H1 (cell line): ENCODE results near the gene FCRLA. TPM values are rescaled to one million over a fixed set of nuclear protein-coding genes. Genes with fewer than 3 reads are reported as not detected.

Experiments
- CTCF ChIA-PET: fragments of 300-600 bp; sonication (Branson Sonifier 250); formaldehyde crosslinking; loops from one replicate; lab custom pipeline; 2021; ENCODE audit not compliant: partially characterized antibody; lab: Charles Lee
- POLR2A ChIA-PET: fragments of 300-600 bp; sonication (Branson Sonifier 250); formaldehyde crosslinking; loops from one replicate; lab custom pipeline; 2021; ENCODE audit warnings: inconsistent platforms; ENCODE audit not compliant: partially characterized antibody; lab: Charles Lee
- DNase-seq, 2 experiments: peaks; one replicate each; pipeline versions ENCODE4 v3.0.0 to v3.0.0-alpha.2; 2010 to 2022; ENCODE audit warnings: low spot score in 2 of 2, low read depth in 1 of 2, mixed read lengths in 1 of 2
- FAIRE-seq: peaks from 2 replicates; lab custom pipeline; 2011; peaks lifted over from hg19 to GRCh38; lab: Jason Lieb, UNC
- H2AFZ ChIP-seq: 2 replicates; pipeline ENCODE4 v1.8.1; 2012; ENCODE audit warnings: low read length, inconsistent platforms
- H2AK5ac ChIP-seq: 2 replicates; pipeline ENCODE4 v1.6.1; 2013; ENCODE audit warnings: low read depth, low read length
- H2BK120ac ChIP-seq: replicated peaks from 2 replicates; pipeline ENCODE3; 2013; ENCODE audit warnings: low read depth, low read length, inconsistent platforms
- H2BK12ac ChIP-seq: 2 replicates; pipeline ENCODE4 v1.6.1; 2013; ENCODE audit warnings: low read depth, low read length
- H2BK15ac ChIP-seq: 2 replicates; pipeline ENCODE4 v1.6.1; 2013; ENCODE audit warnings: low read length
- H2BK20ac ChIP-seq: 2 replicates; pipeline ENCODE4 v1.6.1; 2013; ENCODE audit warnings: low read length
- H2BK5ac ChIP-seq: 2 replicates; pipeline ENCODE4 v1.6.1; 2013; ENCODE audit warnings: low read depth, low read length
- H3K14ac ChIP-seq: 2 replicates; pipeline ENCODE4 v1.6.1; 2013; ENCODE audit warnings: inconsistent platforms; ENCODE audit not compliant: insufficient read length
- H3K18ac ChIP-seq: 2 replicates; pipeline ENCODE4 v1.6.1; 2013; ENCODE audit warnings: low read length; ENCODE audit errors: extremely low read depth
- H3K23ac ChIP-seq: 2 replicates; pipeline ENCODE4 v1.6.1; 2013; ENCODE audit warnings: inconsistent platforms; ENCODE audit not compliant: insufficient read length
- H3K23me2 ChIP-seq: 2 replicates; pipeline ENCODE4 v1.6.1; 2013; ENCODE audit warnings: low read depth, low read length
- H3K27ac ChIP-seq: 2 replicates; pipeline ENCODE4 v1.6.1; 2011; ENCODE audit warnings: low read depth, low read length, inconsistent platforms
- H3K27me3 ChIP-seq, 4 experiments: replicated peaks in 1 of 4; 1 replicate in 1 of 4; 2 replicates in 3 of 4; pipeline versions ENCODE4 v1.6.1 to v1.8.1; 2011 to 2013; ENCODE audit warnings: low read length in 3 of 4, mild to moderate bottlenecking in 3 of 4, inconsistent platforms in 2 of 4, mixed read lengths in 2 of 4, moderate library complexity in 1 of 4; ENCODE audit not compliant: control insufficient read depth in 3 of 4, insufficient read depth in 3 of 4; ENCODE audit errors: extremely low read depth in 1 of 4
- H3K36me3 ChIP-seq, 4 experiments: 2 replicates each; pipeline versions ENCODE4 v1.6.1 to v1.8.1; 2011 to 2013; ENCODE audit warnings: mild to moderate bottlenecking in 4 of 4, low read length in 3 of 4, moderate library complexity in 2 of 4, control low read depth in 1 of 4, inconsistent platforms in 1 of 4; ENCODE audit not compliant: insufficient read depth in 4 of 4, control insufficient read depth in 2 of 4
- H3K4ac ChIP-seq: replicated peaks from 2 replicates; pipeline ENCODE3; 2013; ENCODE audit warnings: low read length, low read depth, mixed read lengths, inconsistent platforms; ENCODE audit not compliant: insufficient read length
- H3K4me1 ChIP-seq, 4 experiments: replicated peaks in 1 of 4; 1 replicate in 1 of 4; 2 replicates in 3 of 4; pipeline versions ENCODE4 v1.6.1 to v1.8.1; 2011 to 2013; ENCODE audit warnings: low read length in 3 of 4, inconsistent platforms in 2 of 4, mixed read lengths in 1 of 4; ENCODE audit not compliant: insufficient read depth in 4 of 4, control insufficient read depth in 3 of 4
- H3K4me2 ChIP-seq, 2 experiments: 2 replicates each; pipeline versions ENCODE4 v1.6.1 to v1.8.1; 2011 to 2013; ENCODE audit warnings: low read depth in 2 of 2, low read length in 2 of 2, control low read depth in 1 of 2, inconsistent platforms in 1 of 2, mild to moderate bottlenecking in 1 of 2; ENCODE audit not compliant: insufficient read depth in 1 of 2
- H3K4me3 ChIP-seq, 4 experiments: fragments of 200-600, 300-600 bp in 1 of 4; sonication (generic), shearing (Covaris generic), sonication (Bioruptor Twin) in 1 of 4; 2 replicates each; pipeline versions ENCODE4 v1.5.1 to v1.8.1; 2011 to 2016; ENCODE audit warnings: low read length in 4 of 4, low read depth in 3 of 4, control low read depth in 2 of 4, inconsistent platforms in 2 of 4, mild to moderate bottlenecking in 2 of 4, mixed read lengths in 1 of 4, moderate library complexity in 1 of 4; ENCODE audit not compliant: insufficient read depth in 2 of 4; ENCODE audit errors: extremely low read depth in 1 of 4
- H3K56ac ChIP-seq: replicated peaks from 2 replicates; pipeline ENCODE3; 2013; ENCODE audit warnings: low read depth, mild to moderate bottlenecking, mixed read lengths, low read length, inconsistent platforms; ENCODE audit not compliant: insufficient read length
- H3K79me1 ChIP-seq: 2 replicates; pipeline ENCODE4 v1.6.1; 2013; ENCODE audit warnings: low read depth, low read length, control low read depth
- H3K79me2 ChIP-seq, 2 experiments: 2 replicates each; pipeline versions ENCODE4 v1.6.1 to v1.8.1; 2012 to 2013; ENCODE audit warnings: low read length in 2 of 2, mild to moderate bottlenecking in 2 of 2, inconsistent platforms in 1 of 2; ENCODE audit not compliant: insufficient read depth in 2 of 2, control insufficient read depth in 1 of 2
- H3K9ac ChIP-seq, 4 experiments: replicated peaks in 1 of 4; 1 replicate in 1 of 4; 2 replicates in 3 of 4; pipeline versions ENCODE4 v1.6.1 to v1.8.1; 2011 to 2013; ENCODE audit warnings: low read depth in 3 of 4, low read length in 3 of 4, control low read depth in 2 of 4, mild to moderate bottlenecking in 2 of 4, moderate library complexity in 2 of 4, inconsistent platforms in 1 of 4; ENCODE audit errors: extremely low read depth in 1 of 4
- H3K9me3 ChIP-seq, 2 experiments: 2 replicates each; pipeline versions ENCODE4 v1.6.1 to v1.8.1; 2012 to 2013; ENCODE audit warnings: mild to moderate bottlenecking in 2 of 2, moderate library complexity in 2 of 2, control low read depth in 1 of 2, inconsistent platforms in 1 of 2, low read depth in 1 of 2, low read length in 1 of 2, mixed read lengths in 1 of 2; ENCODE audit not compliant: insufficient read depth in 2 of 2
- H4K20me1 ChIP-seq, 2 experiments: replicated peaks in 1 of 2; 2 replicates each; pipeline versions ENCODE3 to v1.8.1; 2011 to 2013; ENCODE audit warnings: inconsistent platforms in 2 of 2, low read length in 2 of 2, mild to moderate bottlenecking in 1 of 2; ENCODE audit not compliant: insufficient read depth in 2 of 2, control insufficient read depth in 1 of 2
- H4K5ac ChIP-seq: 2 replicates; pipeline ENCODE4 v1.6.1; 2013; ENCODE audit warnings: low read length, low read depth, mixed read lengths, inconsistent platforms; ENCODE audit not compliant: insufficient read length
- H4K8ac ChIP-seq: 2 replicates; pipeline ENCODE4 v1.8.0; 2013; ENCODE audit warnings: mild to moderate bottlenecking, moderate library complexity, low read length, inconsistent platforms; ENCODE audit not compliant: insufficient read depth; ENCODE audit errors: extremely low read depth
- H4K91ac ChIP-seq: replicated peaks from 2 replicates; pipeline ENCODE3; 2013; ENCODE audit warnings: low read length, mixed read lengths, inconsistent platforms; ENCODE audit not compliant: insufficient read length
- CEBPB ChIP-seq: IDR thresholded peaks from 2 replicates; pipeline ENCODE4 v1.6.1; 2012; ENCODE audit warnings: low read depth, low read length
- CTBP2 ChIP-seq: IDR thresholded peaks from 2 replicates; pipeline ENCODE4 v1.7.0; 2011; ENCODE audit warnings: borderline replicate concordance, mild to moderate bottlenecking, moderate library complexity, mixed read lengths, low read length; ENCODE audit not compliant: insufficient read depth, insufficient read length
- EZH2 ChIP-seq: fragments of 200-600 bp; sonication (generic); IDR thresholded peaks from 2 replicates; pipeline ENCODE4 v1.7.1; 2012; ENCODE audit warnings: low read depth, mild to moderate bottlenecking, moderate library complexity, low read length, inconsistent platforms; ENCODE audit not compliant: severe bottlenecking
- KDM1A ChIP-seq: fragments of 200-600, 300-600 bp; sonication (generic); IDR thresholded peaks from 2 replicates; pipeline ENCODE4 v1.7.1; 2016; ENCODE audit warnings: mild to moderate bottlenecking, low read length, borderline replicate concordance
- KDM5A ChIP-seq: fragments of 200-600 bp; IDR thresholded peaks from 2 replicates; pipeline ENCODE4 v1.7.1; 2012; ENCODE audit warnings: mild to moderate bottlenecking, low read length, inconsistent platforms, mixed read lengths
- RNF2 ChIP-seq: fragments of 200-900, 300-1000 bp; sonication (generic); IDR thresholded peaks from 2 replicates; pipeline ENCODE4 v1.7.1; 2016; ENCODE audit warnings: borderline replicate concordance, low read depth, mild to moderate bottlenecking, antibody characterized with exemption, low read length; ENCODE audit not compliant: poor library complexity, severe bottlenecking; ENCODE audit errors: missing control alignments
- SAP30 ChIP-seq: fragments of 300-600 bp; sonication (generic); IDR thresholded peaks from 2 replicates; pipeline ENCODE4 v1.7.1; 2012; ENCODE audit warnings: low read length, moderate library complexity, mild to moderate bottlenecking, inconsistent platforms; ENCODE audit not compliant: insufficient read depth, insufficient replicate concordance
- SIX5 ChIP-seq: IDR thresholded peaks from 2 replicates; pipeline ENCODE4 v1.6.1; 2011; ENCODE audit warnings: mild to moderate bottlenecking, low read depth, low read length
- TCF12 ChIP-seq: IDR thresholded peaks from 2 replicates; pipeline ENCODE4 v1.6.1; 2011; ENCODE audit warnings: low read depth, mild to moderate bottlenecking, low read length
- WGBS, 2 experiments: shearing (Covaris generic) in 1 of 2; methylation state at CpG; one replicate each; pipeline versions ENCODE4 v1.1.6 to v1.1.7; 2013 to 2015; ENCODE audit warnings: low lambda C conversion rate in 2 of 2, mixed read lengths in 2 of 2, inconsistent platforms in 1 of 2, low coverage in 1 of 2, missing lambda C conversion rate in 1 of 2; ENCODE audit not compliant: insufficient replicate concordance in 2 of 2, insufficient coverage in 1 of 2, insufficient read length in 1 of 2; ENCODE audit errors: extremely low coverage in 1 of 2, missing lambda C conversion rate in 1 of 2; 5-methylcytosine and 5-hydroxymethylcytosine counted together
- polyA plus RNA-seq, 7 experiments: library from polyadenylated mRNA; depleted of rRNA in 3 of 7; stranded (reverse) in 5 of 7; unstranded in 2 of 7; fragments of >200 nt in 5 of 7; fragments of 200-250 nt in 2 of 7; gene quantifications; 1 replicate in 5 of 7; 2 replicates in 1 of 7; 4 replicates in 1 of 7; pipeline versions ENCODE4 v1.2.1 to v1.2.3, GENCODE V29; 2011 to 2013; ENCODE audit warnings: missing spikeins in 2 of 7, mixed read lengths in 2 of 7
- total RNA-seq: library from RNA; stranded (reverse); fragmentation: NEBNext Ultra II Directional; extraction: Animal tissue kit (Norgen Biotek cat#: 25700); gene quantifications from 2 replicates; pipeline ENCODE4 v1.2.1, GENCODE V29; 2021

The FCRLA gene
- total and polyA plus RNA-seq, 2 of the 8 experiments (the other 6 are each of a cell fraction or from before 2014, with no cell fraction given): not detected

- H4K8ac ChIP-seq: no peak overlapping the region
- ChIA-PET POLR2A (no interaction called here), CTCF (no interaction called here)
- H3K36me3 ChIP-seq: no peaks in the 10 kb centered on the region
- no peak overlapping the region for H2BK5ac ChIP-seq
- no peaks in the 10 kb centered on the region for H3K27me3 ChIP-seq
- no peak overlapping the region for H3K23ac ChIP-seq
- H3K27ac ChIP-seq: no peak overlapping the region
- H3K4me1 ChIP-seq: peaks cover 0 to 2% (median 0%) of the 10 kb centered on the region in 4 experiments; a peak in 2 of 7 replicates
- no peak overlapping the region for H3K4me3 ChIP-seq
- H2AK5ac ChIP-seq: no peak overlapping the region
- H3K4ac ChIP-seq: no peak overlapping the region
- no peaks in the 10 kb centered on the region for H3K9me3 ChIP-seq
- H3K79me2 ChIP-seq: no peaks in the 10 kb centered on the region
- H3K9ac ChIP-seq: no peak overlapping the region
- no peaks in the 10 kb centered on the region for H3K23me2 ChIP-seq
- TF ChIP-seq CTBP2 (no peak), KDM1A (no peak), SAP30 (no peak), CEBPB (no peak), RNF2 (no peak), TCF12 (no peak), EZH2 (no peak), SIX5 (no peak), KDM5A (no peak)
- DNase-seq: no peak
- no peak overlapping the region for H4K91ac ChIP-seq
- H4K20me1 ChIP-seq: no peaks in the 10 kb centered on the region
- H2BK120ac ChIP-seq: no peak overlapping the region
- no peak overlapping the region for H2BK12ac ChIP-seq
- no peak overlapping the region for H3K14ac ChIP-seq
- FAIRE-seq: no peak
- no peak overlapping the region for H3K4me2 ChIP-seq
- H3K18ac ChIP-seq: no peak overlapping the region
- H3K79me1 ChIP-seq: no peaks in the 10 kb centered on the region
- no peak overlapping the region for H4K5ac ChIP-seq
- WGBS, 2 experiments: 97% methylated on average over 2 of the region's 2 CpGs; no CpG with 5 or more reads in 1 of the 2 experiments
- no peak overlapping the region; the same call in 1 of the 2 replicates for H2AFZ ChIP-seq
- no peak overlapping the region for H2BK15ac ChIP-seq
- no peak overlapping the region for H2BK20ac ChIP-seq
- no peak overlapping the region for H3K56ac ChIP-seq
Measured at GRCh38 chr1:161676441-161676840, 30.6 kb upstream of the FCRLA start.
